ENCODE measurements around the gene SLC15A2. TPM values are rescaled to one million over a fixed set of nuclear protein-coding genes. Genes with fewer than 3 reads are reported as not detected.

Gene SLC15A2
- total RNA-seq, 2 experiments from 2014 or later = 1.1 to 1.4 TPM

DNA sequence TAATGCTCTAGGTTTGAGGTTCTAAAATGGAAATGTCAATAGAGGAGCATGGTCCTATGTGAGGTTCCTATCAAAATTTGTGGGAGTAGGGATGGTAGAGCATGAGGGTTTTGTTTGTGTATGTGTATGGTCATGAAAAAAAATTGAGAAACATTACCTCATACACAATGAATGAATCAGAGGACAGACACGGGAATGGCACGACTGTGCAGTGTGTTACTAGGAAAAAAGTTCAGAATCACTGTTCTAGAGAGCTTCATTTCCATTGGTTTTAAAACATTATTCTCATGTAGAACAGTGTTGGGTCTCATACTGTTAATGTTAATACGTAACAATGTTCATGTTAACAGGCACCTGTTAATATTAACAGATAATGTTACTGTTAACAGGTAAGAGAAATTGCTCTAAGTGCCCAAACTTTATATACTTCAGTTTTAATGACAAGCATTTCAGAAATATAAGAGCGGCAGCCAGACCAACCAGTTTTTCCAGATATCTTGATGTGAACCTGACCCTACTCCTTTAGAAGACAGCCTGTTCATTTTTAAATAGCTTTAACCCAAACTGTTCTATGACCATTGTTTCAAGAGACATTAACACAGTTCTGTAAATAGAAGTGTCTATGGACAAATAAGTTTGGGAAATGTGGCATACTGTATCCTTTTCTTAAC is 48.0 kb downstream of the SLC15A2 start:
- POLR2A ChIA-PET = no interaction called here
- CTCF ChIA-PET = no interaction called here
- intact Hi-C loops (cut with micrococcal nuclease) = no loop called here

DNA sequence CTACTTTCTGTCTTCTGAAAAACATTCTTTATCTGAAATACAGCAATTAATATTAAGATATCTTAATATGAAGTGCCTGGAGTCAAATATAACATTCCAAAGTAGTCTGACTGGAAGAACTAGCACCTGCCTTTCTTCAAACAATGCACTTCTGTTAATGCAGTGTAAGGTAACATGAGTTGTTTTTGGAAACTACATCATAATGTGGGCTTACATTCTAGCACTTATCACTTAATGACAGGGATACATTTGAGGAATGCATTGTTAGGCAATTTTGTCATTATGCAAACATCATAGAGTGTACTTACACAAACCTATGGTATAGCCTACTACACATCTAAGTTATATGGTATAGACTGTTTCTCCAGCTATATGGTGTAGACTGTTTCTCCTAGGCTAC is 49.2 kb downstream of the SLC15A2 start:
- intact Hi-C loops (cut with micrococcal nuclease) = no loop called here
- Mint-ChIP-seq H3K36me3 (peaks cover 10% of the 10 kb centered on the region), H3K27ac (no peak overlapping the region), H3K27me3 (no peaks in the 10 kb centered on the region), H3K9me3 (no peaks in the 10 kb centered on the region), H3K4me3 (no peak overlapping the region), H3K4me1 (ENCODE audit: low read depth) (no peaks in the 10 kb centered on the region)
- POLR2A ChIA-PET = no interaction called here
- CTCF ChIA-PET = no interaction called here
- DNase-seq = no peak

More for the DNA sequence above, 48.0 kb downstream of the SLC15A2 start:
- peaks cover 10% of the 10 kb centered on the region for H3K36me3 Mint-ChIP-seq
- DNase-seq = no peak
- no peak overlapping the region for H3K4me3 Mint-ChIP-seq
- H3K27me3 Mint-ChIP-seq = no peaks in the 10 kb centered on the region
- H3K9me3 Mint-ChIP-seq = no peaks in the 10 kb centered on the region
- H3K27ac Mint-ChIP-seq = no peak overlapping the region
- no peaks in the 10 kb centered on the region for H3K4me1 Mint-ChIP-seq (ENCODE audit: low read depth)

DNA sequence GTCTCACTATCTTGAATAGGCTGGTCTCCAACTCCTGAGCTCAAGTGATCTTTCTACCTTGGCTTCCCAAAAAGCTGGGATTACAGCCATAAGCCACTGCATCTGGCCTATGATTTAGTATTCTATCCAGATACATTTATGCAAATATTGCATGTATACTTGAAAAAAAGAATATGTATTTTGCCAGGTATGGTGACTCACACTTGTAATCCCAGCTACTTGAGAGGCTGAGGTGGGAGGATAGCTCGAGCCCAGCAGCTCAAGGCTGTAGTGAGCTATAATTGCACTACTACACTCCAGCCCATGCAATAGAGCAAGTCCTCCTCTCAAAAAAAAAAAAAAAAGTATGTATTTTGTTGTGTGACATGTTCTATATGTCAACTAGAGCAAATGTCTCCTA is 54.4 kb downstream of the SLC15A2 start:
- ChIA-PET CTCF (interaction anchor here (0.6 kb wide), 1 partner anchor 20 kb away, joined by 3 read pairs; no protein-coding TSS in a partner anchor), POLR2A (no interaction called here)
- DNase-seq = no peak
- H3K9me3 Mint-ChIP-seq = peaks cover 16% of the 10 kb centered on the region
- intact Hi-C loops (cut with micrococcal nuclease) = no loop called here
- peaks cover 13% of the 10 kb centered on the region for H3K36me3 Mint-ChIP-seq
- H3K27ac Mint-ChIP-seq = no peak overlapping the region
- no peaks in the 10 kb centered on the region for H3K27me3 Mint-ChIP-seq
- no peak overlapping the region for H3K4me3 Mint-ChIP-seq
- H3K4me1 Mint-ChIP-seq (ENCODE audit: low read depth) = no peaks in the 10 kb centered on the region

DNA sequence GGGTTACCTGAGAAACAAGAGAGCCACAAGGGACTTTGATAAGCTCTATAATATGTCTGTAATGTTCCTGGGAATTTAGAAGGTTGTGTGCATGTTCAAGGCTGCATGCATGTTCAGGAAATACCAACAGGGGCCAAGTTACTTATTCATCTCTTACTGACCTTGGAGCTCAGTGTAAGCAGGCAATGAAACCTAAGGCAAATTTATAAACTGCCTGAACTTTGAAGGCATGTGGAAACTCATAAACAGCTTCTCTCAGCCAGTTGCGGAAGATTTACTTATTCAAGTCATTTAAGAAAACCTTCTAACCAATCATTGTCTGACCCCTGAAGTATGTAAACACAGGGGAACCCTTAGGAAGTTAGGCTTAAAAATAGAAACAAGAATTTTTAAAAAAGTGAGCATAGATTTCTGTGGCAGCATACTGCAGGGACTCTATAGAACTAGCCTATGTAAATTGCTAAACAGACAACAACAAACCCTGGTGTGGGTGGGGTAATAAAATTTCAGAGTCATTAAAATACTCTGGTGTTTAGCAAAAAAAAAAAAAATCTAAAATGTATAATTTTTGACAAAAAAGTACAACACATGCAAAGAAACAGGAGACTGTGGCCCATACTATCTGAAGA is 57.2 kb downstream of the SLC15A2 start:
- H3K27me3 Mint-ChIP-seq = no peaks in the 10 kb centered on the region
- no peak overlapping the region for H3K27ac Mint-ChIP-seq
- H3K9me3 Mint-ChIP-seq = peaks cover 17% of the 10 kb centered on the region
- no peak for DNase-seq
- POLR2A ChIA-PET = no interaction called here
- H3K4me3 Mint-ChIP-seq = no peak overlapping the region
- peaks cover 13% of the 10 kb centered on the region for H3K36me3 Mint-ChIP-seq
- no peaks in the 10 kb centered on the region for H3K4me1 Mint-ChIP-seq (ENCODE audit: low read depth)
- CTCF ChIA-PET = no interaction called here
- intact Hi-C loops (cut with micrococcal nuclease) = no loop called here

DNA sequence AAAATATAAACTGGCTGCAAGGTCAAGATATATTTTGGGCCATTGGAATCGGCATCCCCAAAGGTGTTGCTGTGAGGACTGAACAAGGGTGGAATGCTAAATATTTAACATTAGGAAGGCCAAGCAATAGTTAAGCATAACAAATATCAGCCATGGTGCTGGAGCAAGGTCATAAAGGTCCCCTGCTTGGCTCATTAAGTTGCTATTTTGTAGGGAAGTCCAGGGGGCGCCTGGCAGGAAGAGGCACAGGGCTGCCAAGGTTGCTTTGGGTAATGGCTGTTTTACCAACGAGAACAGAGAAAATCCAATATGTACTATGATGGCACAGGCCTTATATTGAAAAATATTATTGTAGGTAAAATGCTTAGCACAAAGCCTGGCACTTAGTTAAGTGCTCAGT is 62.2 kb downstream of the SLC15A2 start:
- Mint-ChIP-seq H3K36me3 (peaks cover 8% of the 10 kb centered on the region), H3K27ac (no peak overlapping the region), H3K9me3 (peaks cover 12% of the 10 kb centered on the region), H3K4me3 (no peak overlapping the region), H3K27me3 (no peaks in the 10 kb centered on the region), H3K4me1 (ENCODE audit: low read depth) (no peaks in the 10 kb centered on the region)
- CTCF ChIA-PET = no interaction called here
- no peak for DNase-seq
- POLR2A ChIA-PET = no interaction called here
- intact Hi-C loops (cut with micrococcal nuclease) = no loop called here

DNA sequence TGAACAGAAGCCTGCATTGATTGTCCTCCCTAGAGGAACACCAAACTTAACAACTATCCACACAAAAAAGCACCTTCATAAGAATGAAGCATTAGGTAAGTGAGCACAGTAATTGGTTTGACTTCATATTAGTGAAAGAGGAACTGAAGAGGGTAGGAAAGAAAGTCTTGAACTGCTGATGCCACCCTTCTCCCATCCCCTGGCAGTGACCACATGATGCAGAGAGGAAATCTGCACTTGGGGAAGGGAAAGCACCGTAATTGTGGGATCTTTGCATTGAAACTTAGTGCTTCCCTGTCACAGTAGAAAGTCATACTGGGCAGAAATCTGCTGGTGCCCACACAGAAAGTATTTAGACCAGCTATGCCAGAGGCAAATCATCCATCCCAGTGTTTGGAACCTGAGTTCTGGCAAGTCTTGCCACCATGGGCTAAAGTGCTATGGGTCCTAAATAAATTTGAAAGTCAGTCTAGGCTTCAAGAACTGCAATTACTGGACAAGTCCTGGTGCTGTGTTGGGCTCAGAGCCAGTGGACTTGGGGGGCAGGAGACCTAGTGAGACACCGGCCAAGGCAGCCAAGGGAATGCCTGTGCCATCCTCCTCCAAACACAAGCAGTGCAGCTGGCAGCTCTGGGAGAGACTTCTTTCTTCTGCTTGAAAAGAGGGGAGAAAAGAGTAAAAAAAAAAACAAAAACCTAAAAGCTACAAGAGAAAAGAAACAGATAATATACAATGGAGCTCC is 63.6 kb downstream of the SLC15A2 start:
- H3K36me3 Mint-ChIP-seq = peaks cover 3% of the 10 kb centered on the region
- ChIA-PET POLR2A (no interaction called here), CTCF (no interaction called here)
- H3K4me3 Mint-ChIP-seq = no peak overlapping the region
- intact Hi-C loops (cut with micrococcal nuclease) = no loop called here
- no peaks in the 10 kb centered on the region for H3K27me3 Mint-ChIP-seq
- H3K4me1 Mint-ChIP-seq (ENCODE audit: low read depth) = no peaks in the 10 kb centered on the region
- DNase-seq = no peak
- H3K9me3 Mint-ChIP-seq = peaks cover 2% of the 10 kb centered on the region
- no peak overlapping the region for H3K27ac Mint-ChIP-seq

DNA sequence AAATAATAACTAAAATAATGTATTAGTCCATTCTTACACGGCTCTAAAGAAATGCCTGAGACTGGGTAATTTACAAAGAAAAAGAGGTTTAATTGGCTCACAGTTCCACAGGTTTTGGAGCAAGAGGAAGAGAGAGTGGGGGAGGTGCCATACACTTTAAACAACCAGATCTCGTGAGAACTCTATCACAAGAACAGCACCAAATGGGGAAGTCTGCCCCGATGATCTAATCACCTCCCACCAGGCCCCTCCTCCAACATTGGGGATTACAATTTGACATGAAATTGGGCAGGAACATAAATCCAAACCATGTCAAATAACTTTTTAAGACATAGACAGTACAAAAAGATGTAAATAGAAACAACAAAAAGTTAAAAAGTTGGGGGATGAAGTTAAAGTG is 64.6 kb downstream of the SLC15A2 start:
- ChIA-PET POLR2A (no interaction called here), CTCF (no interaction called here)
- H3K27me3 Mint-ChIP-seq = no peaks in the 10 kb centered on the region
- no peaks in the 10 kb centered on the region for H3K4me1 Mint-ChIP-seq (ENCODE audit: low read depth)
- no peak for DNase-seq
- H3K9me3 Mint-ChIP-seq = peaks cover 2% of the 10 kb centered on the region
- no peak overlapping the region for H3K4me3 Mint-ChIP-seq
- no peak overlapping the region for H3K27ac Mint-ChIP-seq
- intact Hi-C loops (cut with micrococcal nuclease) = no loop called here
- peaks cover 3% of the 10 kb centered on the region for H3K36me3 Mint-ChIP-seq

DNA sequence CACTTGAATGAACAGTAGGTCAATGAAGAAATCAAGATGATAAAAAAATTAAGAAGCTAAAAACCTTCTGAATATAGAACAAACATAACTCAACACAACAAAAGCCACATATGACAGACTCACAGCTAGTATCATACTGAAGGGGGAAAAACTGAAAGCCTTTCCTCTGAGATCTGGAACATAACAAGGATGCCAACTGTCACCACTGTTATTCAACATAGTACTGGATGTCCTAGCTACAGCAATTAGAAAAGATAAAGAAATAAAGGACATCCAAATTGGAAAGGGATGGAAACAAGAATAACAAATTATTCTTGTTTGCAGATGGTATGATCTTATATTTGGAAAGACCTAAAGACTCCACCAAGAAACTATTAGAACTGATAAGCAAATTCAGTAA is 67.1 kb downstream of the SLC15A2 start:
- peaks cover 3% of the 10 kb centered on the region for H3K27me3 Mint-ChIP-seq
- POLR2A ChIA-PET = no interaction called here
- DNase-seq = no peak
- H3K4me3 Mint-ChIP-seq = no peak overlapping the region
- H3K9me3 Mint-ChIP-seq = peaks cover 3% of the 10 kb centered on the region
- no peaks in the 10 kb centered on the region for H3K4me1 Mint-ChIP-seq (ENCODE audit: low read depth)
- H3K27ac Mint-ChIP-seq = no peak overlapping the region
- intact Hi-C loops (cut with micrococcal nuclease) = no loop called here
- H3K36me3 Mint-ChIP-seq = peaks cover 3% of the 10 kb centered on the region
- CTCF ChIA-PET = no interaction called here

DNA sequence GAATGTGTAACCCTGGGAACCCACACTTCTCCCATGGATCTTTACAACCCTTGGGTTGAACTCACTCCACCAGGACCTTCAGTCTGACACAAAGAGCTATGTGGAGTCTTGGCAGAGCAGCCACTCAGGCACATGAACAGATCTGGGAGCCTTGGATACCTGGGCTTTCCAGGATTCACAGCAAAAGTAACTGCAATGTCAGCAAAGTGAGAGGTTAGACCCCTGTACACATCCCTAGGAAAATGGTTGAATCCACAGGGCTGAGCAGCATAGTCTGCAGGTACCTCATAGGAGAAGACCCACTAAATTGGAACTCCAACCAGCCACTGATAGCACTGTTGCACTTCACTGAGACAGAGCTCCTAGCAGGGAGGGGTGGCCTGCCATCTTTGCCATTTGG is 68.2 kb downstream of the SLC15A2 start:
- intact Hi-C loops (cut with micrococcal nuclease) = no loop called here
- Mint-ChIP-seq H3K36me3 (no peaks in the 10 kb centered on the region), H3K4me3 (no peak overlapping the region), H3K27me3 (peaks cover 3% of the 10 kb centered on the region), H3K9me3 (peaks cover 3% of the 10 kb centered on the region), H3K4me1 (ENCODE audit: low read depth) (no peaks in the 10 kb centered on the region), H3K27ac (no peak overlapping the region)
- DNase-seq = no peak
- ChIA-PET POLR2A (no interaction called here), CTCF (no interaction called here)

DNA sequence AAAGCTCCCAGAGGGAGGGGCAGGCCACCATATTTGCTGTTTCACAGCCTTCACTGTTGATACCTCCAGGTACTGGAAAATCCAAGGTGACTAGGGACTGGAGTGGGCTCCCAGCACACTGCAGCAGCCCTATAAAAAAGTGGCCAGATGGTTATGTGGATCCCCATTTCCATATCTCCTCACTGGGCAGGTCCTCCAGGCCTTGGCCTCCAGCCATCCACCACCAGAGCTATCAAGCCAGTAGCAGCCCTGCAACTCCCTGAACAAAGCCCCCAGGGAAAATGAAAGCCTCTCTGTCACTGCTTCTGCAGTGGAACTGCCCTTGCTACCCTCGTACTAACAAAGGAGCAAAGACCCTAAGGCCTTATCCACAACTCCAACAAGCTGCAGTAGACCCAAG is 69.4 kb downstream of the SLC15A2 start:
- Mint-ChIP-seq H3K9me3 (peaks cover 3% of the 10 kb centered on the region), H3K4me1 (ENCODE audit: low read depth) (no peaks in the 10 kb centered on the region), H3K27ac (no peak overlapping the region), H3K36me3 (no peaks in the 10 kb centered on the region), H3K4me3 (no peak overlapping the region), H3K27me3 (peaks cover 3% of the 10 kb centered on the region)
- intact Hi-C loops (cut with micrococcal nuclease) = no loop called here
- CTCF ChIA-PET = no interaction called here
- POLR2A ChIA-PET = no interaction called here
- no peak for DNase-seq

DNA sequence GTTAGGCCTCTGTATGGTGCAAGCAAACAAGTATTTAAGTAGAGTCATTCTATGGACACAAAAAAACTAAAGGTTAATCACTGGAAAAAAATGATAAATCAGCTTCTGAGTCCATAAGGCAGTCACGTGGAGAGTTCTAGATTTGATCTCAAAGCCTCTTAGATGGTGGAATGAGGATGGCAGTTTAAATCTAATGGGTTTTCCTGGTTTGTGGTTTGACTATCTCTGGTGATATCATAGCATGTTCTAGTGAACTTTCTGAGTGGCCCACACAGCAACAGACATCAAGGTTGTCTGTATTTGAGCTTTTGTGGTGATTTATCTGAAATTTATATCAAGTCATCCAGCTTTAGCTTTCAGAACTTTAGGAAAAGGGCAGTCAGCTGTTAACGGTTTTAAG is 75.4 kb downstream of the SLC15A2 start:
- Mint-ChIP-seq H3K36me3 (no peaks in the 10 kb centered on the region), H3K27ac (no peak overlapping the region), H3K4me1 (ENCODE audit: low read depth) (no peaks in the 10 kb centered on the region), H3K4me3 (no peak overlapping the region), H3K9me3 (peaks cover 6% of the 10 kb centered on the region), H3K27me3 (peaks cover 3% of the 10 kb centered on the region)
- POLR2A ChIA-PET = no interaction called here
- DNase-seq = no peak
- CTCF ChIA-PET = interaction anchor here (1.2 kb wide), 1 partner anchor 26 kb away, joined by 5 read pairs; no protein-coding TSS in a partner anchor
- intact Hi-C loops (cut with micrococcal nuclease) = no loop called here

DNA sequence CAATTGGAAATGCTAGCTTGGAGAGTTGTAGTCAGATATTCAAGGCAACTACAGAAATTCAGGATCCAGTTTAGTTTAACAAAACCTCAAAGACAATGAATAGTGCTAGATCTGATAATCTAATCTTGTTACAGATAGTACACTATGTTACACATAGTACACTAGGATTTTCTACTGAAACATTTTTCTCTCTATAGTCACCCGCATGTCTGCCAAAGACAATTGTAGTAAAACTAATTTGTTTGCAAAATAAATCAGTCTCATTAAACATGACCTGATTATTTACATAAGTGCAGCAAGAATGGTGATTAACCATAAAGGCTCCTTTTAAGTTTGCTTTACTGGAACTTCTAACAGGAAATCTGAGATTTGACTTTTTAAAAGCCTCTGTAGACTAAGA is 75.8 kb downstream of the SLC15A2 start:
- POLR2A ChIA-PET = no interaction called here
- Mint-ChIP-seq H3K4me3 (no peak overlapping the region), H3K4me1 (ENCODE audit: low read depth) (no peaks in the 10 kb centered on the region), H3K36me3 (peaks cover 2% of the 10 kb centered on the region), H3K9me3 (peaks cover 10% of the 10 kb centered on the region), H3K27me3 (peaks cover 3% of the 10 kb centered on the region), H3K27ac (no peak overlapping the region)
- intact Hi-C loops (cut with micrococcal nuclease) = no loop called here
- no peak for DNase-seq
- CTCF ChIA-PET = no interaction called here

DNA sequence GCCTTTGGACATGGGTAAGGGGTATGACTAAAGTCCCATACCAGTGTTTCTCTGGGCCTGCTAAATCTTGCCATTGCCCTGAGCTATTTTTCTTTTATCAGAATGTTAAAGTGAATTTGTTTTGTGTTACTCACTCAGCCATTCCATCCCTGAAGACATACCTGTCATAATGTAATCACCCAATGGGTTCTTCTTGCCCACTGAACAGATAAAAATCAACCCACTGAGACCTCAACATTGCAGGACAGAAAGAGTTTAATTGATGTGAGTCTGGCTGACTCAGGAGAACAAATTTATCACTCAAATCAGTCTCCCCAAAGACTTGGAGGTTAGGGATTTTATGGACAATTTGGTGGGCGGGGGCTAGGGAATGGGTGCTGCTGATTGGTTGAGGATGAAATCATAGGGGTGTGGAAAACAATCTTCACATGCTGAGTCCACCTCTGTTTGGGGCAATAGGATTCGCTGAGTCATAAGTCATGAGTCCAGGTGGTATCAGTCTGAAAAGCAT is 80.5 kb downstream of the SLC15A2 start:
- peaks cover 8% of the 10 kb centered on the region for H3K9me3 Mint-ChIP-seq
- intact Hi-C loops (cut with micrococcal nuclease) = no loop called here
- no peak overlapping the region for H3K4me3 Mint-ChIP-seq
- POLR2A ChIA-PET = no interaction called here
- no peak for DNase-seq
- peaks cover 2% of the 10 kb centered on the region for H3K36me3 Mint-ChIP-seq
- CTCF ChIA-PET = no interaction called here
- no peak overlapping the region for H3K27ac Mint-ChIP-seq
- H3K4me1 Mint-ChIP-seq (ENCODE audit: low read depth) = no peaks in the 10 kb centered on the region
- no peaks in the 10 kb centered on the region for H3K27me3 Mint-ChIP-seq

All from activated CD4-positive, alpha-beta memory T cell treated with anti-CD3 and anti-CD28 coated beads for 36 hours (primary cell).